WTC11 (cell line): Measurements from ENCODE around the gene AGAP5. TPM values are rescaled to one million over a fixed set of nuclear protein-coding genes. Genes with fewer than 3 reads are reported as not detected.

Source experiments
- ATAC-seq: fragments of 200-7000 bp; cut with Tn5 transposase; 2 replicates; pipeline ENCODE4 v1.10.0; 2021; ENCODE audit warnings: mild to moderate bottlenecking, moderate library complexity
- CTCF ChIA-PET: fragments of 300-600 bp; sonication (Branson Sonifier 250); formaldehyde crosslinking; loops from one replicate; lab custom pipeline; 2021; ENCODE audit warnings: antibody characterized with exemption; lab: Charles Lee
- POLR2A ChIA-PET: fragments of 350-600 bp; sonication (Branson Sonifier 250); formaldehyde crosslinking; loops from one replicate; lab custom pipeline; 2021; ENCODE audit warnings: antibody characterized with exemption; lab: Charles Lee
- DNase-seq: peaks from one replicate; pipeline ENCODE4 v3.0.0; 2021; ENCODE audit warnings: low spot score
- H3K27ac Mint-ChIP-seq: 2 replicates; pipeline ENCODE4 v1.8.0; 2021; ENCODE audit warnings: mixed read lengths
- H3K27me3 Mint-ChIP-seq: 2 replicates; pipeline ENCODE4 v1.8.0; 2021; ENCODE audit warnings: low read depth, mild to moderate bottlenecking, moderate library complexity, mixed read lengths
- H3K36me3 Mint-ChIP-seq: 2 replicates; pipeline ENCODE4 v1.8.0; 2021; ENCODE audit warnings: mixed read lengths
- H3K4me1 Mint-ChIP-seq: 2 replicates; pipeline ENCODE4 v1.8.0; 2022; ENCODE audit warnings: mixed read lengths
- H3K4me3 Mint-ChIP-seq: 2 replicates; pipeline ENCODE4 v1.8.0; 2021; ENCODE audit warnings: mild to moderate bottlenecking, moderate library complexity, mixed read lengths
- H3K9me3 Mint-ChIP-seq: 2 replicates; pipeline ENCODE4 v1.8.0; 2021; ENCODE audit warnings: mixed read lengths
- CDX4 ChIP-seq: fragments of 250-450 bp; sonication (Bioruptor Pico); IDR thresholded peaks from 2 replicates; pipeline ENCODE4 v1.9.0; 2021; ENCODE audit warnings: moderate library complexity, mild to moderate bottlenecking, inconsistent platforms, borderline replicate concordance
- CREM ChIP-seq: sonication (generic); formaldehyde crosslinking; IDR thresholded peaks from 2 replicates; pipeline ENCODE4 v1.8.1; 2022; ENCODE audit warnings: mild to moderate bottlenecking, missing genetic modification reagents, moderate library complexity
- E2F5 ChIP-seq: sonication (generic); formaldehyde crosslinking; IDR thresholded peaks from 2 replicates; pipeline ENCODE4 v1.8.1; 2022; ENCODE audit warnings: mild to moderate bottlenecking, moderate library complexity, missing genetic modification reagents
- ETV6 ChIP-seq: sonication (generic); formaldehyde crosslinking; IDR thresholded peaks from 2 replicates; pipeline ENCODE4 v1.8.1; 2022; ENCODE audit warnings: mild to moderate bottlenecking, missing genetic modification reagents
- FOXP1 ChIP-seq: sonication (generic); formaldehyde crosslinking; IDR thresholded peaks from 2 replicates; pipeline ENCODE4 v1.8.0; 2022; ENCODE audit warnings: missing genetic modification reagents, mild to moderate bottlenecking, moderate library complexity, borderline replicate concordance
- HMGXB4 ChIP-seq: sonication (generic); formaldehyde crosslinking; IDR thresholded peaks from 2 replicates; pipeline ENCODE4 v1.8.1; 2023; ENCODE audit warnings: mild to moderate bottlenecking, moderate library complexity, missing genetic modification reagents
- JUN ChIP-seq: sonication (generic); formaldehyde crosslinking; IDR thresholded peaks from 2 replicates; pipeline ENCODE4 v1.8.0; 2023; ENCODE audit warnings: mild to moderate bottlenecking, missing genetic modification reagents
- MAX ChIP-seq: sonication (generic); formaldehyde crosslinking; IDR thresholded peaks from 2 replicates; pipeline ENCODE4 v1.8.0; 2022; ENCODE audit warnings: mild to moderate bottlenecking, missing genetic modification reagents
- NFE2L1 ChIP-seq: sonication (generic); formaldehyde crosslinking; IDR thresholded peaks from 2 replicates; pipeline ENCODE4 v1.8.1; 2023; ENCODE audit warnings: missing genetic modification reagents
- NR3C1 ChIP-seq: sonication (generic); formaldehyde crosslinking; conservative IDR thresholded peaks from 2 replicates; pipeline ENCODE4 v1.8.1; 2023; ENCODE audit warnings: low read depth, mild to moderate bottlenecking, missing genetic modification reagents
- OVOL2 ChIP-seq: fragments of 250-450 bp; sonication (Bioruptor Pico); IDR thresholded peaks from 2 replicates; pipeline ENCODE4 v1.9.0; 2021; ENCODE audit warnings: mild to moderate bottlenecking, borderline replicate concordance
- SOX15 ChIP-seq: fragments of 250-450 bp; sonication (Bioruptor Pico); IDR thresholded peaks from 2 replicates; pipeline ENCODE4 v1.9.0; 2021; ENCODE audit warnings: mild to moderate bottlenecking
- STAT6 ChIP-seq: sonication (generic); formaldehyde crosslinking; conservative IDR thresholded peaks from 2 replicates; pipeline ENCODE4 v1.8.1; 2023; ENCODE audit warnings: mild to moderate bottlenecking, low read depth, missing genetic modification reagents, moderate library complexity
- TCF7 ChIP-seq: sonication (generic); formaldehyde crosslinking; IDR thresholded peaks from 2 replicates; pipeline ENCODE4 v1.8.0; 2022; ENCODE audit warnings: mild to moderate bottlenecking, low read depth, missing genetic modification reagents, moderate library complexity
- ZNF317 ChIP-seq: sonication (generic); formaldehyde crosslinking; IDR thresholded peaks from 2 replicates; pipeline ENCODE4 v1.8.1; 2023; ENCODE audit warnings: low read depth, mild to moderate bottlenecking, moderate library complexity, missing genetic modification reagents, borderline replicate concordance
- ZNF532 ChIP-seq: fragments of 250-450 bp; sonication (Bioruptor Pico); IDR thresholded peaks from 2 replicates; pipeline ENCODE4 v1.9.0; 2021; ENCODE audit warnings: mild to moderate bottlenecking, borderline replicate concordance
- total RNA-seq: library from RNA; stranded (reverse); gene quantifications from 3 replicates; pipeline ENCODE4 v1.2.3, GENCODE V29; 2021

AGAP5 gene
- total RNA-seq, 1 experiment from 2014 or later = 7.5 TPM

- peak; percentile 63 for DNase-seq
- POLR2A ChIA-PET = interaction anchor here (0.6 to 1.4 kb wide), 8 partner anchors 9 to 378 kb away, joined by 3 to 10 read pairs (median 4); partner anchors contain the start of genes DNAJC9 and USP54
- Mint-ChIP-seq H3K4me1 (peaks cover 20% of the 10 kb centered on the region), H3K27ac (peak overlapping the region; percentile 99), H3K27me3 (no peaks in the 10 kb centered on the region), H3K4me3 (peak overlapping the region; percentile 97)
- no peak for TF ChIP-seq SOX15 (CRISPR knock-in tag)
- TF ChIP-seq CDX4 = no peak
- TF ChIP-seq HMGXB4 (CRISPR knock-in tag) = no peak
- no peak for TF ChIP-seq STAT6 (CRISPR knock-in tag)
- TF ChIP-seq TCF7 (CRISPR knock-in tag) = no peak
- TF ChIP-seq FOXP1 (CRISPR knock-in tag) = no peak
- TF ChIP-seq MAX = no peak; the same call in 1 of the 2 replicates
- TF ChIP-seq OVOL2 (CRISPR knock-in tag) = no peak
- TF ChIP-seq JUN = peak; percentile 32; the same call in 1 of the 2 replicates
- TF ChIP-seq NR3C1 (CRISPR knock-in tag) = no peak
- no peak for TF ChIP-seq ETV6 (CRISPR knock-in tag)
- no peak for TF ChIP-seq NFE2L1 (CRISPR knock-in tag)
- 0 out of 2 replicates have a peak, but pooled peaks have one; percentile 55 for TF ChIP-seq E2F5 (CRISPR knock-in tag)
- no peak for TF ChIP-seq CREM
- TF ChIP-seq ZNF532 (CRISPR knock-in tag) = no peak
- TF ChIP-seq ZNF317 (CRISPR knock-in tag) = no peak
- TF ChIP-seq, all 79 proteins: peak for 2
- H3K9me3 Mint-ChIP-seq = no peaks in the 10 kb centered on the region
- CTCF ChIA-PET = interaction anchor here (0.6 to 1.7 kb wide), 4 partner anchors 18 to 96 kb away, joined by 3 to 12 read pairs (median 8); no protein-coding TSS in a partner anchor
- H3K36me3 Mint-ChIP-seq = no peaks in the 10 kb centered on the region
- ATAC-seq = peak; percentile 77
Measured at GRCh38 chr10:73625004-73625883, 72.7 kb downstream of the AGAP5 start.

Other genes with a start within 250 kb of the AGAP5 start
- gene PPP3CB, start 202.1 kb downstream of the AGAP5 start, total RNA-seq = 30.0 to 34.4 TPM (median 32.9 TPM) in 3 replicates
- 39.8 to 43.8 TPM (median 43.3 TPM) in 3 replicates for gene USP54, start 106.8 kb downstream of the AGAP5 start, total RNA-seq
- 3.0 to 5.4 TPM (median 4.4 TPM) in 3 replicates for gene MYOZ1, start 56.6 kb downstream of the AGAP5 start, total RNA-seq
- 0.11 to 0.22 TPM (median 0.18 TPM) in 3 replicates for gene SYNPO2L, start 42.1 kb downstream of the AGAP5 start, total RNA-seq
- gene SEC24C, start 46.3 kb upstream of the AGAP5 start, total RNA-seq = 64.2 to 74.2 TPM (median 64.5 TPM) in 3 replicates
- gene CHCHD1, start 83.9 kb upstream of the AGAP5 start, total RNA-seq = 45.9 to 47.9 TPM (median 45.9 TPM) in 3 replicates
- 50.5 to 59.1 TPM (median 53.2 TPM) in 3 replicates for gene ZSWIM8, start 87.5 kb upstream of the AGAP5 start, total RNA-seq
- gene NDST2, start 113.5 kb upstream of the AGAP5 start, total RNA-seq = 26.3 to 32.3 TPM (median 31.1 TPM) in 3 replicates
- gene CAMK2G, start 176.4 kb upstream of the AGAP5 start, total RNA-seq = 34.9 to 39.9 TPM (median 34.9 TPM) in 3 replicates
- 15.0 to 18.0 TPM (median 16.2 TPM) in 3 replicates for gene PLAU, start 213.0 kb upstream of the AGAP5 start, total RNA-seq